Activated CD4-positive, alpha-beta T cell treated with anti-CD3 and anti-CD28 coated beads, Interleukin-2, amount 10 ng/mL, durations not matched to agents 7 days and 5 days (primary cell): ENCODE measurements around the gene RIMS1. TPM values are rescaled to one million over a fixed set of nuclear protein-coding genes. Genes with fewer than 3 reads are reported as not detected.

Experiments used
- CTCF ChIA-PET: fragments of 350-600 bp; sonication (Branson Sonifier 250); formaldehyde crosslinking; loops from one replicate; lab custom pipeline; 2021; ENCODE audit warnings: antibody characterized with exemption; lab: Charles Lee
- POLR2A ChIA-PET: fragments of 350-600 bp; sonication (Branson Sonifier 250); formaldehyde crosslinking; loops from one replicate; lab custom pipeline; 2021; ENCODE audit warnings: antibody characterized with exemption; lab: Charles Lee
- DNase-seq: peaks from one replicate; pipeline ENCODE4 v3.0.0-alpha.2; 2020
- H3K27ac Mint-ChIP-seq: one replicate; pipeline ENCODE4 v1.8.0; 2021; ENCODE audit warnings: mild to moderate bottlenecking, moderate library complexity, mixed read lengths
- H3K27me3 Mint-ChIP-seq: one replicate; pipeline ENCODE4 v1.8.0; 2021; ENCODE audit warnings: mixed read lengths
- H3K36me3 Mint-ChIP-seq: one replicate; pipeline ENCODE4 v1.8.0; 2021; ENCODE audit warnings: low read depth, mixed read lengths
- H3K4me1 Mint-ChIP-seq: one replicate; pipeline ENCODE4 v1.8.0; 2021; ENCODE audit warnings: mixed read lengths
- H3K4me3 Mint-ChIP-seq: one replicate; pipeline ENCODE4 v1.8.0; 2021; ENCODE audit warnings: mild to moderate bottlenecking, moderate library complexity, mixed read lengths
- H3K9me3 Mint-ChIP-seq: one replicate; pipeline ENCODE4 v1.8.0; 2021; ENCODE audit warnings: mixed read lengths
- total RNA-seq, 2 experiments: library from RNA; stranded (reverse); gene quantifications; one replicate each; pipeline ENCODE4 v1.2.3, GENCODE V29; 2021

RIMS1 gene
- total RNA-seq, 2 experiments from 2014 or later, result not detected

DNA sequence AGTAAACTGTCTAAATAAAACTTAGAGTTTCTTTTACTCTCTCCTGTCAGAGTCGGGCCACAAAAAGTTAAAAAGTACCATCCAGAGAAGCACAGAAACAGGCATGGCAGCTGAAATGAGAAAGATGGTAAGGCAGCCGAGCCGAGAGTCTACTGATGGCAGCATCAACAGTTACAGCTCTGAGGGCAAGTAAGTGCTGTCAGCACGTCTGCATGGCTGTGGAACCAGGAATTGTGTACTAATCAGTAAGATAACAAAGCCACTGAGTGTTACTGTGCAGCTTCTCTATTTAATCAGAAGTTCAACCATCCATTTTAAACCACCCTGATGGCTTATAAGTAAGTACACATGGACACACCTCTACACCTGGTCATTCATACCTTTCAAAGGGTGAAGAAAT lies 504.2 kb downstream of the RIMS1 start:
- no peak overlapping the region for H3K4me3 Mint-ChIP-seq
- ChIA-PET CTCF (no interaction called here), POLR2A (no interaction called here)
- H3K27me3 Mint-ChIP-seq, result peaks cover 3% of the 10 kb centered on the region
- H3K27ac Mint-ChIP-seq, result no peak overlapping the region
- H3K4me1 Mint-ChIP-seq, result no peaks in the 10 kb centered on the region
- no peaks in the 10 kb centered on the region for H3K36me3 Mint-ChIP-seq
- no peak for DNase-seq
- H3K9me3 Mint-ChIP-seq, result no peaks in the 10 kb centered on the region

DNA sequence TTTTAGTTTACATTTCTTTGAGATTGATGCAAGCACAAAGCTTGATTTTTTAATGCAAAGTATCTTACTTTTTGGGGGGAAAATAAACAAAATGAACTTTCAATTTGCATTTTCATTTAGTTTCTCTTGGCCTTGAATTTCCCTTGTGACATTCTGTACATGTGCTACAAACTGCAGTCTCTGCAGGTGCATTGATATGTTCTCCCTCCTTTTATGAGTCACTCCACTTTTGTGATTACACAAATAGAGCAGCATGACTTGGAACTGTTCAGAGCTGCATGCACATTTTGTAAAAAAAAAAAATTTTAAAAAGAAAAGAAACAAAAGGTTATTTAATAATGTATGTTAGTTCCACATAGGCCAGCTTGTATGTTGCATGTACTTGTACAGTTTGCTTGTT lies 515.5 kb downstream of the RIMS1 start:
- ChIA-PET POLR2A (no interaction called here), CTCF (interaction anchor here (1.5 kb wide), 1 partner anchor 11 kb away, joined by 5 read pairs; no protein-coding TSS in a partner anchor)
- DNase-seq, result no peak
- Mint-ChIP-seq H3K4me3 (no peak overlapping the region), H3K27ac (no peak overlapping the region), H3K36me3 (no peaks in the 10 kb centered on the region), H3K4me1 (no peaks in the 10 kb centered on the region), H3K27me3 (peaks cover 4% of the 10 kb centered on the region), H3K9me3 (no peaks in the 10 kb centered on the region)

DNA sequence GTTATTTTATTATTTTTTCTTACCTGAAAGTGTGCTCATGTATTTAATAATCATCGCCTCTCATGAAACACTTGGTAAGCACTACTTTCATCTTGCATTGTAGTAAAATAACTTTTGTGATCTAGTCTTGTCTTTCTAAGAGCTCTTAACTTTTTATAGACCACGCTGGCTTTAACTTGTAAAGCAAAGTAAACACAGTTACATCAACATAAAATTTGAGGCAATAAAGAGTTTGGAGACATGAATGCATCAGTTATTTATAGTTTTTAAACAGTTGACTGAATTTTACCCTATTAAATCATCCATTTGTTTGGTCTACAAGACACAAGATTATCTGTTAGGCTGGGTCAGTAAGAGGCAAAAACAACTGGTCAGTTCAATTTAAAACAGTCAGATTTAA lies 517.1 kb downstream of the RIMS1 start:
- ChIA-PET POLR2A (no interaction called here), CTCF (interaction anchor here (1.3 kb wide), 1 partner anchor 8 kb away, joined by 3 read pairs; no protein-coding TSS in a partner anchor)
- H3K9me3 Mint-ChIP-seq, result no peaks in the 10 kb centered on the region
- no peak overlapping the region for H3K27ac Mint-ChIP-seq
- no peak overlapping the region for H3K4me3 Mint-ChIP-seq
- peaks cover 6% of the 10 kb centered on the region for H3K27me3 Mint-ChIP-seq
- DNase-seq, result no peak
- no peaks in the 10 kb centered on the region for H3K4me1 Mint-ChIP-seq
- no peaks in the 10 kb centered on the region for H3K36me3 Mint-ChIP-seq

DNA sequence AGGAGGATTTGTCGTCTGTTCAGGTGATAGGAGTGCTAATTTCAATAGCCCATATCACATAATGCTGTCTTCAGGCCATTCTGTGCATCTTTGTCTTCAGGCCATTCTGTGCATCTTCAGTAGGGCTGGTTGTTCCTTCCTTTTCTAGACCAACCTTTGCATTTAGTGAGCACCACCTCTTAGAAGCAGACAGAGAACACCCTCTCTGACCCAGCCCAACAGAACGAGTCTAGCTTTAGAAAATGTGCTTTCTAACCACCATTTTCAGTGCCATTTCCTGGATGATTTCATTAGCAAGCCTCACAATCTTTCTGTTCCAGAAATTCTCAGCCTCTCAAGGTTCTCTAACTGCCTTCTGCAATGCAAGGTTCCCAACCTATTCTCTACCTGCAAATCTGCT lies 520.2 kb downstream of the RIMS1 start:
- CTCF ChIA-PET, result no interaction called here
- no peaks in the 10 kb centered on the region for H3K36me3 Mint-ChIP-seq
- H3K4me1 Mint-ChIP-seq, result no peaks in the 10 kb centered on the region
- H3K9me3 Mint-ChIP-seq, result no peaks in the 10 kb centered on the region
- POLR2A ChIA-PET, result no interaction called here
- no peak for DNase-seq
- H3K4me3 Mint-ChIP-seq, result no peak overlapping the region
- no peak overlapping the region for H3K27ac Mint-ChIP-seq
- H3K27me3 Mint-ChIP-seq, result peaks cover 4% of the 10 kb centered on the region

DNA sequence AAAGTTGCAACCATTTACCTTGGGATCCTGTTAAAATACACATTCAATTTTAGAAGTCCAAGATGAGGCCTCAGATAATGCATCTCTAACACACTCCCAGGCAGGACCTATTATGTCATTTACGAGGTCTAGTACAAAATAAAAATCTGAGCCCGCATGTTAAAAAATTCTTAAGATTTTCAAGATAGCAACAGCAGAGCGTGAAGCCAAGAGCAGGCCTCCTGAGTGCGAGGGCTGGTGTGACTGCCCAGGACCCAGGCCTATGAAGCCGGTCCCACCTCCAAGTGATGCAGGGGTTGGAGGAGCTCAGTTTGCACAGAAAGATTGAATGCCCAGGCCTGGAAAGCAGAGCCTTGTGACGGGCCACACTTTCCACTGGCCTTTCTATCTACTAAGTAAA lies 524.4 kb downstream of the RIMS1 start:
- Mint-ChIP-seq H3K4me1 (no peaks in the 10 kb centered on the region), H3K4me3 (no peak overlapping the region), H3K27me3 (peaks cover 16% of the 10 kb centered on the region), H3K36me3 (no peaks in the 10 kb centered on the region), H3K9me3 (no peaks in the 10 kb centered on the region), H3K27ac (no peak overlapping the region)
- ChIA-PET CTCF (interaction anchor here (1.1 to 1.7 kb wide), 2 partner anchors 22 to 170 kb away, joined by 3 read pairs; no protein-coding TSS in a partner anchor), POLR2A (no interaction called here)
- no peak for DNase-seq

DNA sequence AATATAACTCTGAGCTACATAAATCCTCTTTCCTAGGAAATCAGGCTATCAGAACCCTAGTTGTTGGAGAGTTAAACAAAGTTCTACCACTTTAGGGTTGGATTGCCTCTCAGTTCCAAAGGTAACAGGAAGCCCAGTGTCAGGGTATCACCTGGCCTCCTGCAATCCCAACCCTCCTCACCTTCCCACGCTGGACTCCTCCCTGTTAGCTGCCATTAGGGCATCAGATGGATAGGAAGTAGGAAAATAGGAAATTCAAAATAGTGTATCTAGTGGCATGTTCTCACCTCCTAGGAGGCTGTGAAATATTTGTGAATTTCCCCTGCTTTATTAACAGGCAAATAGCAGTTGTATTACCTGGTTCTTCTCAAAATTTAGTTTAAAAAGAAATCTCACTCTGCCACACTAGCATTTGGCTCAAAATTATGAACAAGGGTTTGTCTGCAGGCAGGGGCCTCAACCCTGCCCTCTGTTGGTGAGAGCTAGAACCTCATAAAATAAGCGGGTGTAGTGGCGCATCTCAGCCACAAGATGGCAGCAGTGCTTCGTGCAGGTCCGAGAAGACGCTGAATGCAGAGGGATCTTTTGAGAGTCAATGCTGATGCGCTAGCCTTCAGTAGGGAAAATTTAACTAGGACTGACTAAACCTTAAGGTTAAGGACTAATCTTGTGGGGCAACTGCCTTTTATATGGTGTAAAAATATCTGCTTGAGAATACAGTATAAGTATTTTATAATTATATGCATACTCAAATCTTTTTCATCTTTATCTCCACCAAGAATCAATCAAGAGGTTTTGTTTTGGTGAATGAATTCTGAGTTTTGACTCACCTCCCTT lies 525.7 kb downstream of the RIMS1 start:
- ChIA-PET POLR2A (no interaction called here), CTCF (interaction anchor here (0.6 to 1.7 kb wide), 11 partner anchors 9 to 932 kb away, joined by 3 to 10 read pairs (median 3); no protein-coding TSS in a partner anchor)
- no peak overlapping the region for H3K4me3 Mint-ChIP-seq

DNA sequence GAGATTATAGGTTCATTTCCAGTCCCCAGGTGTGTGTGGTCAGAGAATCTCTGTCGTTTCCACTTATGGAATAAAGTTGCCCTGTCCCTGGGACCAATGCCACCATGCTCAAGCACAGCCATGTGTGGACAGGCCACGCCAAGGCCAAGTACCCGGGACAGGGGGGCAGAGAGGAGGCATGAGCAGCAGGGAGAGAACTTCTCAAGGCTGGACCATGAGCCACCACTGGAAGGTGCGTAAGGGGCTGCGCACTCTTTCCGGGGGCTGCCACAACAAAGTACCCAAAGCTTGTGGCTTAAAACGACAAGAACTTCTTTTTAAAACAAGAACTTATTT lies 526.3 kb downstream of the RIMS1 start:
- H3K4me3 Mint-ChIP-seq, result no peak overlapping the region
- ChIA-PET POLR2A (no interaction called here), CTCF (interaction anchor here (0.6 to 1.3 kb wide), 5 partner anchors 10 to 932 kb away, joined by 3 to 10 read pairs (median 4); no protein-coding TSS in a partner anchor)
- no peak for DNase-seq
- no peaks in the 10 kb centered on the region for H3K4me1 Mint-ChIP-seq
- no peaks in the 10 kb centered on the region for H3K36me3 Mint-ChIP-seq
- H3K27me3 Mint-ChIP-seq, result peaks cover 14% of the 10 kb centered on the region
- no peaks in the 10 kb centered on the region for H3K9me3 Mint-ChIP-seq
- no peak overlapping the region for H3K27ac Mint-ChIP-seq

More for the DNA sequence above, 525.7 kb downstream of the RIMS1 start:
- DNase-seq, result peak; percentile 76
- Mint-ChIP-seq H3K27me3 (peaks cover 14% of the 10 kb centered on the region), H3K36me3 (no peaks in the 10 kb centered on the region), H3K9me3 (no peaks in the 10 kb centered on the region), H3K27ac (no peak overlapping the region), H3K4me1 (no peaks in the 10 kb centered on the region)

DNA sequence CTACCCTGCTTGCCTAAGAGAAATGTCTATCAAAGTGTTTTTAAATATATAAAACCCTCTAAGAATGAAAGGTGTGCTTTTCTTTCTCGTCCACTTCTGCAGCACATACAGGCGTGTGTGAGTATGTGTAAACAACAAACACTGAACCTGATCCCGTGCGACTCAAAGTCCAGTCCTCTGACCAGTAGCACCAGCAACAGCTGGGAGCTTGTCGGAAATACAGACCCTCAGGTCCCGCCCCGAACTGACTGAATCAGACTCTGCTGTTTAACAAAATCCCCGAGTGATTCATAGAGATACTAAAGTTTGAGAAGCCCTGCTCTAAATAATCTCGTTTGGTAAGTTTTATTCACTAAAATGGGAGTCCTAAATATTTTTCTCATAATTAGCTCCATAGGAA lies 527.5 kb downstream of the RIMS1 start:
- no peak overlapping the region for H3K27ac Mint-ChIP-seq
- peaks cover 14% of the 10 kb centered on the region for H3K27me3 Mint-ChIP-seq
- H3K9me3 Mint-ChIP-seq, result no peaks in the 10 kb centered on the region
- CTCF ChIA-PET, result no interaction called here
- POLR2A ChIA-PET, result no interaction called here
- H3K4me1 Mint-ChIP-seq, result no peaks in the 10 kb centered on the region
- no peak for DNase-seq
- no peak overlapping the region for H3K4me3 Mint-ChIP-seq
- H3K36me3 Mint-ChIP-seq, result no peaks in the 10 kb centered on the region

DNA sequence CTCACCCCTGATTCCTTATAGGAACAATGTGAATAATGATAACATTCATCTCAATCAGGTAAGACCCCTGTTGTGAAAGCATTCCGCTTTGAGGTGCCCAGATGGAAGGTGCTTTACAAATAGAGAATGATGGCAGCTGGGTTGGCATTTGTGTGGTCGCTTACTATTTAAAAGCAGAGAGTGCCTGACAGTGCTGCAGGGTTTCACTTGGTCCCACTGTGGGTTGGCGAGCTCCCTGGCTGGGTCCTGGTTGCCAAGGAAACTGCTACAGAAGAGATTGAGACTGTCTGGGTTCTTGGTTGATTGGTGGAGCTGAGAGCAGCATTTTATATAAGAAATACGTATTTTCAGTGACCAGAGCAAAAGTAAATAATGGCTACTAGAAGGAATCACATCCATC lies 528.3 kb downstream of the RIMS1 start:
- H3K4me3 Mint-ChIP-seq, result no peak overlapping the region
- H3K27ac Mint-ChIP-seq, result no peak overlapping the region
- peaks cover 14% of the 10 kb centered on the region for H3K27me3 Mint-ChIP-seq
- no peaks in the 10 kb centered on the region for H3K36me3 Mint-ChIP-seq
- no peaks in the 10 kb centered on the region for H3K9me3 Mint-ChIP-seq
- DNase-seq, result no peak
- ChIA-PET CTCF (no interaction called here), POLR2A (no interaction called here)
- no peaks in the 10 kb centered on the region for H3K4me1 Mint-ChIP-seq

DNA sequence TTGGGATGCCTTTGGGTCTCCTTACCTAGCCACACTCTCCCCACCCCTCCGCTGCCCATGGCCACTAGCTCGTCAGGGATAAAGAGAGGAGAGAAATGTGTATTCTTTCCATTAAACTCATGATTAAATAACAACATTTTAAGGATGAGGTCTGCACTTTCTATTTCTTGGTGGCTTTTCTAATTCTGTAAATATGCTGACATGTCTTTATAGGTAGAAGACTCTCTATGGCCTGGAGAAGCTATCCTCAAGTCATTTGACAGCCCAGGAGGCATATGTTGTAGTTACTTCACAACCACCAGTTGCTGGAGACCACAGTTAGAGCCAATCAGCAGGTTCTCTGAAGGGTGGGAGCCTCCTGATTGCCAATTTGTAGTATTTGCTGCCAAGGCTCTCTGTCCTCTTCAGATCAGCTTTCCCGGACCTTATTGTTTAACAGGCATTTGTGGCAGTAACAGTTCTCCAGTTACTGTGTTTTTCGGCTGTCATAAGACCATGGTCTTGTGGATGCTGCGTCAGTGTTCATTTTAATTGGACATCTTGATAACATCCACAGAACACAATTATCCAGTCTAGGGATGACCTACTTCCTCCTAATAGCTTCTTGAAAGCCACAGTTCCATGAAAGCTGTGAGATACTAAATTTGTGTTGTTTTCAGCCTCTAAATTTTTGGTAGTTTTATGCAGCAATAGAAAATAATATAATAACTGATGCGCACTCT lies 530.6 kb downstream of the RIMS1 start:
- ChIA-PET CTCF (interaction anchor here (0.6 kb wide), 1 partner anchor 632 kb away, joined by 3 read pairs; no protein-coding TSS in a partner anchor), POLR2A (no interaction called here)
- Mint-ChIP-seq H3K4me1 (no peaks in the 10 kb centered on the region), H3K4me3 (no peak overlapping the region), H3K9me3 (no peaks in the 10 kb centered on the region), H3K36me3 (no peaks in the 10 kb centered on the region), H3K27me3 (peaks cover 14% of the 10 kb centered on the region), H3K27ac (no peak overlapping the region)
- DNase-seq, result no peak

DNA sequence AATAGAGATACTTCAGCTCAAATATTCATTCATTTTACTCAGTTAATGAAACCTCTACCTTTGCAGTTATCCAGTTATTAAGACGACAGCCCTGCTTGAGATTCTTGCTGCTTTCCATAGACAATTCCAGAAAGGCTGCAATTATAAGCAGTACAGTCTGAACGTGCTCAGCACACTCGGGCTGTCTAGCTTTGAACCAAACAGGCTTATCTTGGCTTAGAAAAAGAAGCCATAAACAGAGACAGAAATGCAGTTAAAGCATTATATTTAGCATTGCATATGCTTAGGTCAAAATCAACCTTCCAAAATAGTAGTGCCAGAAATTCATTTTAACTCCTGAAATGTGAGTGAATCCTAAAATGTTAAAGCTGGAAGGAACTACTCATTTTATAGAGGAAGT lies 531.4 kb downstream of the RIMS1 start:
- no peak for DNase-seq
- Mint-ChIP-seq H3K4me3 (no peak overlapping the region), H3K27ac (no peak overlapping the region), H3K27me3 (peaks cover 14% of the 10 kb centered on the region), H3K9me3 (no peaks in the 10 kb centered on the region), H3K36me3 (no peaks in the 10 kb centered on the region), H3K4me1 (no peaks in the 10 kb centered on the region)
- ChIA-PET CTCF (interaction anchor here (0.6 kb wide), 1 partner anchor 631 kb away, joined by 3 read pairs; no protein-coding TSS in a partner anchor), POLR2A (no interaction called here)

DNA sequence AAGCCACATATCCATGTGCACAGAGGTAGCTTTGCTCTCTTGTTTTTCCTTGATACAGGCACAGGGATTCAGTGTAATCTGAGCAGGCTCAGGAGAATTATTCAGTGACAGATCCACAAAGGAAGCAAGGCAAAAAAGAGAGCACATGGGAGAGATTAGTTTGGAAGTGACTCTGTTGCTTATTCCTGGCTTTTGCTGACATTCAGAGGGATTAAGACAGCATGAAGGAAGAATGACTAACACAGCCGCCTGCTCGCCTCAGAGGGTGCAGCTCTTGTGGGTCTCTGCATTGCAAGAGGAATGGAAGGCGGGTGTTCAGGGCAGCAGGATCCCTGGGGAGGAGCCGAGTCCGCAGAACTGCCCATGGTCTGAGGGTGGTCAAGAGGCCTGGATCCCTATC lies 532.1 kb downstream of the RIMS1 start:
- Mint-ChIP-seq H3K4me1 (no peaks in the 10 kb centered on the region), H3K27ac (no peak overlapping the region), H3K9me3 (no peaks in the 10 kb centered on the region), H3K36me3 (no peaks in the 10 kb centered on the region), H3K4me3 (no peak overlapping the region), H3K27me3 (peaks cover 14% of the 10 kb centered on the region)
- no peak for DNase-seq
- ChIA-PET POLR2A (no interaction called here), CTCF (no interaction called here)

DNA sequence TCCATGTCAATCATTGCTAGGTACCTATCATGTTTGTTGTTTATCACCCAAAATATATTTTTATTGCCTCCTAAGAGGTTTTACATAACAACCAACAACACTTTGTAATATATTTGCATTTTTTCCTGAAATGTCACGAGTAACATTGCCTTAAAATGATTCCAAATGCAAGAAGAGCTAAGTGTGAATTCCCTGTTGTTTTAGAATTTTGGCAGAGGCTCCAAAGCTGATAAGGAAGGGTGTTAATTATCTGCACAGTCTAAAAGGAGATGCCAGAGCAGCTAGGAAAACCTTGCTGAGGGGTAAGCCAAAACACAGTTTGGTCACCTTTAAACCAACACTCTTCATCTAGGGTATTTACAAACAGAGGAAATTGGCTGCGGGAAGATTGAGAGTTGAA lies 533.6 kb downstream of the RIMS1 start:
- ChIA-PET POLR2A (no interaction called here), CTCF (interaction anchor here (1.0 kb wide), 1 partner anchor 11 kb away, joined by 4 read pairs; no protein-coding TSS in a partner anchor)
- H3K27me3 Mint-ChIP-seq, result peaks cover 9% of the 10 kb centered on the region
- no peak overlapping the region for H3K4me3 Mint-ChIP-seq
- DNase-seq, result no peak
- H3K27ac Mint-ChIP-seq, result no peak overlapping the region
- no peaks in the 10 kb centered on the region for H3K36me3 Mint-ChIP-seq
- H3K9me3 Mint-ChIP-seq, result no peaks in the 10 kb centered on the region
- H3K4me1 Mint-ChIP-seq, result no peaks in the 10 kb centered on the region
